SK-N-SH (cell line): ENCODE results near the gene MRPL49. TPM values are rescaled to one million over a fixed set of nuclear protein-coding genes. Genes with fewer than 3 reads are reported as not detected.

Source experiments
- CTCF ChIA-PET: fragments of 300-600, 350-600 bp; formaldehyde crosslinking; extraction: SDS; loops from one replicate; lab custom pipeline; 2021; lab: Yijun Ruan, JAX
- POLR2A ChIA-PET: fragments of 350-600 bp; sonication (Branson Sonifier 250); formaldehyde crosslinking; extraction: SDS; loops from one replicate; lab custom pipeline; 2020; ENCODE audit warnings: antibody characterized with exemption, inconsistent platforms; lab: Yijun Ruan, JAX
- DNase-seq: peaks from one replicate; pipeline ENCODE4 v3.0.0; 2012
- H2AFZ ChIP-seq: fragments of 200-600 bp; sonication (generic); 2 replicates; pipeline ENCODE4 v1.8.1; 2016; ENCODE audit warnings: antibody characterized with exemption, mild to moderate bottlenecking, low read depth
- H3F3A ChIP-seq: fragments of 200-600 bp; sonication (generic); replicated peaks from 2 replicates; pipeline ENCODE3; 2016; ENCODE audit warnings: antibody characterized with exemption, mild to moderate bottlenecking; ENCODE audit not compliant: insufficient read depth
- H3K27ac ChIP-seq, 2 experiments: fragments of 200-500 bp in 1 of 2; fragments of 200-600 bp in 1 of 2; sonication (Bioruptor generic) in 1 of 2; sonication (generic), shearing (Covaris generic) in 1 of 2; 2 replicates each; pipeline versions ENCODE4 v1.5.1 to v1.6.1; 2014 to 2016; ENCODE audit warnings: low read depth in 2 of 2, inconsistent platforms in 1 of 2, low read length in 1 of 2, mild to moderate bottlenecking in 1 of 2, mixed read lengths in 1 of 2
- H3K27me3 ChIP-seq: fragments of 200-600 bp; sonication (generic), shearing (Covaris generic); 2 replicates; pipeline ENCODE4 v1.6.1; 2016; ENCODE audit warnings: mixed run types; ENCODE audit not compliant: insufficient read depth
- H3K36me3 ChIP-seq, 2 experiments: fragments of 200-500 bp in 1 of 2; fragments of 200-600 bp in 1 of 2; sonication (Bioruptor generic) in 1 of 2; sonication (generic) in 1 of 2; replicated peaks in 1 of 2; 2 replicates each; pipeline versions ENCODE3 to v1.5.1; 2014 to 2016; ENCODE audit warnings: low read length in 1 of 2, mild to moderate bottlenecking in 1 of 2; ENCODE audit not compliant: insufficient read depth in 2 of 2, control insufficient read depth in 1 of 2
- H3K4me1 ChIP-seq, 2 experiments: fragments of 200-500 bp in 1 of 2; fragments of 200-600 bp in 1 of 2; sonication (Bioruptor generic) in 1 of 2; sonication (generic), shearing (Covaris generic) in 1 of 2; 2 replicates each; pipeline versions ENCODE4 v1.5.1 to v1.6.1; 2014 to 2016; ENCODE audit warnings: low read depth in 1 of 2, low read length in 1 of 2, mixed run types in 1 of 2; ENCODE audit not compliant: insufficient read depth in 2 of 2, control insufficient read depth in 1 of 2
- H3K4me2 ChIP-seq: fragments of 200-600 bp; sonication (generic), shearing (Covaris generic); 2 replicates; pipeline ENCODE4 v1.6.1; 2017; ENCODE audit warnings: mixed run types
- H3K4me3 ChIP-seq, 2 experiments: fragments of 200-500 bp in 1 of 2; fragments of 200-600 bp in 1 of 2; sonication (Bioruptor generic) in 1 of 2; sonication (generic), shearing (Covaris generic) in 1 of 2; 2 replicates each; pipeline versions ENCODE4 v1.5.1 to v1.8.1; 2014 to 2016; ENCODE audit warnings: low read depth in 2 of 2, inconsistent platforms in 1 of 2, low read length in 1 of 2, mild to moderate bottlenecking in 1 of 2, mixed read lengths in 1 of 2, moderate library complexity in 1 of 2
- H3K79me2 ChIP-seq: fragments of 200-600 bp; sonication (generic); 2 replicates; pipeline ENCODE4 v1.8.1; 2017; ENCODE audit warnings: mild to moderate bottlenecking; ENCODE audit not compliant: insufficient read depth
- H3K9ac ChIP-seq: fragments of 200-600 bp; sonication (generic); 2 replicates; pipeline ENCODE4 v1.6.1; 2017; ENCODE audit warnings: mixed run types
- H3K9me2 ChIP-seq: fragments of 200-600 bp; sonication (generic); 2 replicates; pipeline ENCODE4 v1.6.1; 2017; ENCODE audit warnings: mixed run types
- H3K9me3 ChIP-seq: fragments of 200-600 bp; sonication (generic); 2 replicates; pipeline ENCODE4 v1.6.1; 2017; ENCODE audit warnings: mixed run types, mild to moderate bottlenecking, moderate library complexity
- H4K20me1 ChIP-seq: fragments of 200-600 bp; sonication (generic); 2 replicates; pipeline ENCODE4 v1.6.1; 2017; ENCODE audit warnings: mild to moderate bottlenecking, mixed run types; ENCODE audit not compliant: insufficient read depth
- CTCF ChIP-seq: fragments of 200-600 bp; sonication (generic); IDR thresholded peaks from 2 replicates; pipeline ENCODE4 v1.6.1; 2017; ENCODE audit warnings: antibody characterized with exemption, mild to moderate bottlenecking, moderate library complexity
- EP300 ChIP-seq, 2 experiments: IDR thresholded peaks; 2 replicates each; pipeline versions ENCODE4 v1.4.0 to v1.6.1; 2012; ENCODE audit warnings: borderline replicate concordance in 1 of 2, low read depth in 1 of 2, low read length in 1 of 2
- GABPA ChIP-seq: IDR thresholded peaks from 2 replicates; pipeline ENCODE4 v1.4.0; 2012; ENCODE audit warnings: low read depth, mild to moderate bottlenecking
- GATA2 ChIP-seq: sonication (generic); formaldehyde crosslinking; IDR thresholded peaks from 2 replicates; pipeline ENCODE4 v1.5.0; 2020; ENCODE audit warnings: mild to moderate bottlenecking, missing genetic modification reagents
- MEF2A ChIP-seq: IDR thresholded peaks from 2 replicates; pipeline ENCODE4 v1.4.0; 2012; ENCODE audit warnings: low read depth, borderline replicate concordance
- MXI1 ChIP-seq: IDR thresholded peaks from 2 replicates; pipeline ENCODE4 v1.6.1; 2012; ENCODE audit warnings: mild to moderate bottlenecking, low read depth, low read length, improper control_type of control experiment
- NRF1 ChIP-seq: IDR thresholded peaks from 2 replicates; pipeline ENCODE4 v1.6.1; 2012; ENCODE audit warnings: low read depth, mild to moderate bottlenecking, low read length
- RAD21 ChIP-seq: IDR thresholded peaks from 2 replicates; pipeline ENCODE4 v1.6.1; 2012; ENCODE audit warnings: mild to moderate bottlenecking, low read length
- RCOR1 ChIP-seq: fragments of 150-350 bp; IDR thresholded peaks from 2 replicates; pipeline ENCODE4 v1.6.1; 2017; ENCODE audit warnings: antibody characterized with exemption, low read length
- RFX5 ChIP-seq: IDR thresholded peaks from 2 replicates; pipeline ENCODE4 v1.6.1; 2012; ENCODE audit warnings: mild to moderate bottlenecking, improper control_type of control experiment, low read length
- SIN3A ChIP-seq: IDR thresholded peaks from 2 replicates; pipeline ENCODE4 v1.6.1; 2012; ENCODE audit warnings: low read depth, mild to moderate bottlenecking, low read length, moderate library complexity, borderline replicate concordance
- SMC3 ChIP-seq: IDR thresholded peaks from 2 replicates; pipeline ENCODE4 v1.6.1; 2012; ENCODE audit warnings: low read depth, low read length, improper control_type of control experiment
- TCF12 ChIP-seq: IDR thresholded peaks from 2 replicates; pipeline ENCODE4 v1.4.0; 2012
- TEAD4 ChIP-seq: IDR thresholded peaks from 2 replicates; pipeline ENCODE4 v1.4.0; 2012; ENCODE audit warnings: mild to moderate bottlenecking, borderline replicate concordance; ENCODE audit not compliant: insufficient read depth
- YY1 ChIP-seq: IDR thresholded peaks from 2 replicates; pipeline ENCODE4 v1.4.0; 2012; ENCODE audit warnings: low read depth, mild to moderate bottlenecking
- ZBTB33 ChIP-seq: IDR thresholded peaks from 2 replicates; pipeline ENCODE4 v1.4.0; 2012; ENCODE audit warnings: low read depth, borderline replicate concordance
- whole genome bisulfite sequencing: methylation state at CpG from one replicate; pipeline ENCODE4 v1.1.6; 2017; ENCODE audit warnings: low lambda C conversion rate; 5-methylcytosine and 5-hydroxymethylcytosine counted together
- polyA plus RNA-seq, 3 experiments: library from polyadenylated mRNA; depleted of rRNA; stranded (reverse); fragments of >200 nt; gene quantifications; 2 replicates each; pipeline ENCODE4 v1.2.3, GENCODE V29; 2012
- TF ChIP-seq, protein P1 (sequence below): fragments of 150-350 bp; IDR thresholded peaks from 2 replicates; pipeline ENCODE4 v1.6.1; 2016; ENCODE audit warnings: mild to moderate bottlenecking, low read depth, low read length
- TF ChIP-seq, protein P2 (sequence below): IDR thresholded peaks from 2 replicates; pipeline ENCODE4; 2012
- TF ChIP-seq, protein P3 (sequence below): IDR thresholded peaks from 2 replicates; pipeline ENCODE4 v1.6.1; 2012; ENCODE audit warnings: mild to moderate bottlenecking, low read depth, low read length, moderate library complexity

The MRPL49 gene
- polyA plus RNA-seq, 1 of the 3 experiments (the other 2 are of a cell fraction): 56.7 TPM

DNA sequence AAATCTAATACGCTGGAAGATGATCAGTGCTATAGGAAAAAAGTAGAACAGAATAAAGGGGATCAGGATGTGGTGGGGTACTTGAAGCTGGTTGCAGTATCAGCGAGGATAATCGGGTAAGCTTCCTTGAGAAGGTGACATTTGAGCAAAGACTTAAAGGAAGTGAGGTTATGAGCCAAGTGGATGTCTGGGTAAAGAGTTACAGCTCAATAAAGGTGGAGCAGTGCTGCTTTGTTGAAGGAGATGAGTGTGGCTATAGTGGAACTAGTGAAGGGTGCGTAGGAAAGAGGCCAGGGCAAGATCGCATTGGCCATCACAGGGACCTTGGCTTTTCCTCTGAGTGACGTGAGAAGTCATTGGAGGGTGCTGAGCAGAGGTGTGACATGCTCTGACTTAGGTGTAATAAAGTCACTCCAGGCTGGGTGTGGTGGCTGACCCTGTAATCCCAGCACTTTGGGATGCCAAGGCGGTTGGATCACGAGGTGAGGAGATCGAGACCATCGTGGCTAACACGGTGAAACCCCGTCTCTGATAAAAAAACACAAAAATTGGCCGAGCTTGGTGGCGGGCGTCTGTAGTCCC lies 14.5 kb downstream of the MRPL49 start:
- Histone ChIP-seq H3K9ac (no peak overlapping the region), H3K27me3 (0 out of 2 replicates have a peak, but pooled peaks cover 6% of the 10 kb centered on the region), H3K9me3 (no peaks in the 10 kb centered on the region), H4K20me1 (no peaks in the 10 kb centered on the region; the same call in 1 of the 2 replicates), H3K4me2 (no peak overlapping the region), H3K36me3 (peaks cover 10% of the 10 kb centered on the region in 2 experiments), H3K4me3 (no peak overlapping the region), H3K9me2 (no peaks in the 10 kb centered on the region), H3F3A (no peaks in the 10 kb centered on the region), H3K27ac (no peak overlapping the region), H2AFZ (no peak overlapping the region), H3K4me1 (peaks cover 0 to 28% of the 10 kb centered on the region in 2 experiments; a peak in 2 of 4 replicates), H3K79me2 (peaks cover 27% of the 10 kb centered on the region; the same call in 1 of the 2 replicates)
- no peak for DNase-seq
- POLR2A ChIA-PET: no interaction called here
- no peak for TF ChIP-seq SMC3
- TF ChIP-seq, protein P1, sequence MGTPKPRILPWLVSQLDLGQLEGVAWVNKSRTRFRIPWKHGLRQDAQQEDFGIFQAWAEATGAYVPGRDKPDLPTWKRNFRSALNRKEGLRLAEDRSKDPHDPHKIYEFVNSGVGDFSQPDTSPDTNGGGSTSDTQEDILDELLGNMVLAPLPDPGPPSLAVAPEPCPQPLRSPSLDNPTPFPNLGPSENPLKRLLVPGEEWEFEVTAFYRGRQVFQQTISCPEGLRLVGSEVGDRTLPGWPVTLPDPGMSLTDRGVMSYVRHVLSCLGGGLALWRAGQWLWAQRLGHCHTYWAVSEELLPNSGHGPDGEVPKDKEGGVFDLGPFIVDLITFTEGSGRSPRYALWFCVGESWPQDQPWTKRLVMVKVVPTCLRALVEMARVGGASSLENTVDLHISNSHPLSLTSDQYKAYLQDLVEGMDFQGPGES: no peak
- no peak for TF ChIP-seq MEF2A
- no peak for TF ChIP-seq TEAD4
- no peak for TF ChIP-seq GATA2
- no peak for TF ChIP-seq RCOR1
- TF ChIP-seq EP300 (IDR thresholded peaks at IDR 0.05; ENCODE audit: borderline replicate concordance in 1 of 2, low read depth in 1 of 2, low read length in 1 of 2): no peak
- no peak for TF ChIP-seq RAD21
- TF ChIP-seq CTCF: no peak
- TF ChIP-seq, protein P2, sequence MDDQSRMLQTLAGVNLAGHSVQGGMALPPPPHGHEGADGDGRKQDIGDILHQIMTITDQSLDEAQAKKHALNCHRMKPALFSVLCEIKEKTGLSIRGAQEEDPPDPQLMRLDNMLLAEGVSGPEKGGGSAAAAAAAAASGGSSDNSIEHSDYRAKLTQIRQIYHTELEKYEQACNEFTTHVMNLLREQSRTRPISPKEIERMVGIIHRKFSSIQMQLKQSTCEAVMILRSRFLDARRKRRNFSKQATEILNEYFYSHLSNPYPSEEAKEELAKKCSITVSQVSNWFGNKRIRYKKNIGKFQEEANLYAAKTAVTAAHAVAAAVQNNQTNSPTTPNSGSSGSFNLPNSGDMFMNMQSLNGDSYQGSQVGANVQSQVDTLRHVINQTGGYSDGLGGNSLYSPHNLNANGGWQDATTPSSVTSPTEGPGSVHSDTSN: no peak
- TF ChIP-seq TCF12: no peak
- no peak for TF ChIP-seq RFX5
- TF ChIP-seq YY1: no peak
- no peak for TF ChIP-seq MXI1
- TF ChIP-seq ZBTB33: no peak
- TF ChIP-seq SIN3A: no peak
- TF ChIP-seq GABPA: no peak
- no peak for TF ChIP-seq NRF1
- TF ChIP-seq, protein P3, sequence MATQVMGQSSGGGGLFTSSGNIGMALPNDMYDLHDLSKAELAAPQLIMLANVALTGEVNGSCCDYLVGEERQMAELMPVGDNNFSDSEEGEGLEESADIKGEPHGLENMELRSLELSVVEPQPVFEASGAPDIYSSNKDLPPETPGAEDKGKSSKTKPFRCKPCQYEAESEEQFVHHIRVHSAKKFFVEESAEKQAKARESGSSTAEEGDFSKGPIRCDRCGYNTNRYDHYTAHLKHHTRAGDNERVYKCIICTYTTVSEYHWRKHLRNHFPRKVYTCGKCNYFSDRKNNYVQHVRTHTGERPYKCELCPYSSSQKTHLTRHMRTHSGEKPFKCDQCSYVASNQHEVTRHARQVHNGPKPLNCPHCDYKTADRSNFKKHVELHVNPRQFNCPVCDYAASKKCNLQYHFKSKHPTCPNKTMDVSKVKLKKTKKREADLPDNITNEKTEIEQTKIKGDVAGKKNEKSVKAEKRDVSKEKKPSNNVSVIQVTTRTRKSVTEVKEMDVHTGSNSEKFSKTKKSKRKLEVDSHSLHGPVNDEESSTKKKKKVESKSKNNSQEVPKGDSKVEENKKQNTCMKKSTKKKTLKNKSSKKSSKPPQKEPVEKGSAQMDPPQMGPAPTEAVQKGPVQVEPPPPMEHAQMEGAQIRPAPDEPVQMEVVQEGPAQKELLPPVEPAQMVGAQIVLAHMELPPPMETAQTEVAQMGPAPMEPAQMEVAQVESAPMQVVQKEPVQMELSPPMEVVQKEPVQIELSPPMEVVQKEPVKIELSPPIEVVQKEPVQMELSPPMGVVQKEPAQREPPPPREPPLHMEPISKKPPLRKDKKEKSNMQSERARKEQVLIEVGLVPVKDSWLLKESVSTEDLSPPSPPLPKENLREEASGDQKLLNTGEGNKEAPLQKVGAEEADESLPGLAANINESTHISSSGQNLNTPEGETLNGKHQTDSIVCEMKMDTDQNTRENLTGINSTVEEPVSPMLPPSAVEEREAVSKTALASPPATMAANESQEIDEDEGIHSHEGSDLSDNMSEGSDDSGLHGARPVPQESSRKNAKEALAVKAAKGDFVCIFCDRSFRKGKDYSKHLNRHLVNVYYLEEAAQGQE: no peak
- WGBS: 94% methylated on average over 15 of the region's 15 CpGs
- CTCF ChIA-PET: interaction anchor here (0.6 to 4.2 kb wide), 7 partner anchors 12 to 1542 kb away, joined by 3 to 27 read pairs (median 6); partner anchors contain the start of genes CAPN1, CDC42EP2 and ZNHIT2
